Measurements from ENCODE around the gene ICAM4.
"Not testable (repeated sequence)": the region's sequence is repeated elsewhere in the genome, so short reads cannot be mapped to it uniquely, and the experiment has no call there.

Gene ICAM4, protein sequence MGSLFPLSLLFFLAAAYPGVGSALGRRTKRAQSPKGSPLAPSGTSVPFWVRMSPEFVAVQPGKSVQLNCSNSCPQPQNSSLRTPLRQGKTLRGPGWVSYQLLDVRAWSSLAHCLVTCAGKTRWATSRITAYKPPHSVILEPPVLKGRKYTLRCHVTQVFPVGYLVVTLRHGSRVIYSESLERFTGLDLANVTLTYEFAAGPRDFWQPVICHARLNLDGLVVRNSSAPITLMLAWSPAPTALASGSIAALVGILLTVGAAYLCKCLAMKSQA

DNA sequence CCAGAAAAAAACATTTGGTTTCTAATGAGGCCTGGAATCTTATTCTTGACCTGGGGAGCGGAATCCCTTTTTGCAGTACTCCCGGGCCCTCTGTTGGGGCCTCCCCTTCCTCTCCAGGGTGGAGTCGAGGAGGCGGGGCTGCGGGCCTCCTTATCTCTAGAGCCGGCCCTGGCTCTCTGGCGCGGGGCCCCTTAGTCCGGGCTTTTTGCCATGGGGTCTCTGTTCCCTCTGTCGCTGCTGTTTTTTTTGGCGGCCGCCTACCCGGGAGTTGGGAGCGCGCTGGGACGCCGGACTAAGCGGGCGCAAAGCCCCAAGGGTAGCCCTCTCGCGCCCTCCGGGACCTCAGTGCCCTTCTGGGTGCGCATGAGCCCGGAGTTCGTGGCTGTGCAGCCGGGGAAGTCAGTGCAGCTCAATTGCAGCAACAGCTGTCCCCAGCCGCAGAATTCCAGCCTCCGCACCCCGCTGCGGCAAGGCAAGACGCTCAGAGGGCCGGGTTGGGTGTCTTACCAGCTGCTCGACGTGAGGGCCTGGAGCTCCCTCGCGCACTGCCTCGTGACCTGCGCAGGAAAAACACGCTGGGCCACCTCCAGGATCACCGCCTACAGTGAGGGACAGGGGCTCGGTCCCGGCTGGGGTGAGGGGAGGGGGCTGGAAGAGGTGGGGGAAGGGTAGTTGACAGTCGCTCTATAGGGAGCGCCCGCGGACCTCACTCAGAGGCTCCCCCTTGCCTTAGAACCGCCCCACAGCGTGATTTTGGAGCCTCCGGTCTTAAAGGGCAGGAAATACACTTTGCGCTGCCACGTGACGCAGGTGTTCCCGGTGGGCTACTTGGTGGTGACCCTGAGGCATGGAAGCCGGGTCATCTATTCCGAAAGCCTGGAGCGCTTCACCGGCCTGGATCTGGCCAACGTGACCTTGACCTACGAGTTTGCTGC is at the start of gene ICAM4:
Gene ICAM4 (plus strand): TSS at position 153 of the 935 bp plus-strand sequence. CDS start 58 bp downstream, at position 211.
- DNase-seq, result peak; percentile 82

- DNase-seq, result no peak
Measured at GRCh38 chr19:10237702-10238101, 49.1 kb upstream of the ICAM4 start.

DNA sequence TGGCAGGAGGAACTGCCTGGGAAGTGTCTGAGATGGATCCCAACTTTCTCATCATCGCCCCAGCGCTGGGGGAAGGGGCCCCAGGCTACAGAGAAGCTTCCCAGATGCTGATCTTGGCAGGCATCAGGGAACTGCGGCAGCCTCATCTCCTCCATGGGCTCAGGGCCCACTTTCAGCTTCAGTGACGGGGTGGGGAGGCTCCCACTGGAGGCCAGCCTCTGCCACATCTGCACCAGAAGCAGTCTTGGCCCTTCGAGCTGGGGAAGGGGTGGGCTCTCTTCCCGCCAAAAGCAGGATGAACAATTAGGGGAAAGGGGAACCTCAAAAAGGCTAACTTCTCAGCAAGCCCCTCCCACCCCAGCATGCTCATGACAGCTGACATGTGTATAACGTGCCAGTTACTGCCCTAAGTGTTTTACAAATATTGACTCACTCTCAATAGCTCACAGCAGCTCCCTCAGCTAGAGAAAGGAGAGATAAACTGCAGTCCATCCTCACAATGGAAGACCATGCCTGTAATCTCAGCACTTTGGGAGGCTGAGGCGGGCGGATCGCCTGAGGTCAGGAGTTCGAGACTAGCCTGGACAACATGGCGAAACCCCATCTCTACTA is 48.5 kb upstream of the ICAM4 start:
- peak; percentile 58 for DNase-seq

GRCh38 chr19:10241826-10242449 is 44.8 kb upstream of the ICAM4 start:
- not testable (repeated sequence) for DNase-seq

DNA sequence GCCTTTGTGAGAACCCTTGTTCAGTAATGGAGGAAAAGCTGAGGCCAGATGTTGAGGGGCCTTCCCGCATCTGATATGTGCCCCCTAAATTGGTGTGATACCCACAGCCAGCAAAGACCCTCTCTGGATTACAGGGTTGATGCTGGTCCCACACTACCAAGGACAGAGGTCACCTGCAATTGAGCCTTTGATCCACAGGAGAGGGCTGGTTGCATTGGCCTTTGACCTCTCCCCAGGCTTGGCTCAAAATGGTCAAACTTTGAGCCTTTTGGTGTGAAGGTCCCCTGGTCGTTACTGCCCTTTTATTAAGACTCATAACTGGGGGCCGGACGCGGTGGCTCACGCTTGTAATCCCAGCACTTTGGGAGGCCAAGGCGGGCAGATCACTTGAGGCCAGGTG is 43.1 kb upstream of the ICAM4 start:
- DNase-seq, result no peak

DNA sequence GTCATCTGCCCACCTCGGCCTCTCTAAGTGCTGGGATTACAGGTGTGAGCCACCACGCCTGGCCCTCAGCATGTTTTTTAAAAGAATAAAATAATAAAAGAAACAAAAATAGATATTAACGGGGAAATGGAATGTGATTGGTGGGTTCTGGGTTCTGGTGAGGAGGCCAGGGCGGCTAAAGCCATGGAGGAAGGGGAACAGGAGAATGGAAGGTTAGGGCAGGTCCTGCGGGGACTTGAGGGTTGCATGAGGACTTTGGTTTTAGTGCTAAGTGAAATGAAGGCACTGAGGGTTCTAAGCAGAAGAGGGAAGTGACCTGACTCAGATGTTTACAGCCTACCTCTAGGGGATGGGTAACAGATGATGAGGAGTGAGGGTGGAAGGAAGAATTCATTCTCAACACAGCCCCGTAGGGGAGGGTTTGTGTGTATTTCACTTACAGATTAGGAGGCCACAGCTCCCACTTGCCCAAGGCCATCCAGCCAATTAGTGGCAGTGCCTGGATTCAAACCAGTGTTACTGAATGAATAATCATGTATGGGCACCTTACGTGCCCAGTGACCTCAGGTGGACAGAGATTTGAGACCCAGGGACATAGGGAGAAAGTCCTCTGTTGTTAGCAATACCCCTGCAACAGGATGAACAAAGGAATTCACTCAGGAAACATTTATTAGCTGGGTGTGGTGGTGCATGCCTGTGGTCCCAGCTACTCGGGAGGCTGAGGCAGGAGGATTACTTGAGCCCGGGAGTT is 41.4 kb upstream of the ICAM4 start:
- DNase-seq, result no peak

GRCh38 chr19:10246511-10246910 is 40.2 kb upstream of the ICAM4 start:
- DNase-seq, result no peak

DNA sequence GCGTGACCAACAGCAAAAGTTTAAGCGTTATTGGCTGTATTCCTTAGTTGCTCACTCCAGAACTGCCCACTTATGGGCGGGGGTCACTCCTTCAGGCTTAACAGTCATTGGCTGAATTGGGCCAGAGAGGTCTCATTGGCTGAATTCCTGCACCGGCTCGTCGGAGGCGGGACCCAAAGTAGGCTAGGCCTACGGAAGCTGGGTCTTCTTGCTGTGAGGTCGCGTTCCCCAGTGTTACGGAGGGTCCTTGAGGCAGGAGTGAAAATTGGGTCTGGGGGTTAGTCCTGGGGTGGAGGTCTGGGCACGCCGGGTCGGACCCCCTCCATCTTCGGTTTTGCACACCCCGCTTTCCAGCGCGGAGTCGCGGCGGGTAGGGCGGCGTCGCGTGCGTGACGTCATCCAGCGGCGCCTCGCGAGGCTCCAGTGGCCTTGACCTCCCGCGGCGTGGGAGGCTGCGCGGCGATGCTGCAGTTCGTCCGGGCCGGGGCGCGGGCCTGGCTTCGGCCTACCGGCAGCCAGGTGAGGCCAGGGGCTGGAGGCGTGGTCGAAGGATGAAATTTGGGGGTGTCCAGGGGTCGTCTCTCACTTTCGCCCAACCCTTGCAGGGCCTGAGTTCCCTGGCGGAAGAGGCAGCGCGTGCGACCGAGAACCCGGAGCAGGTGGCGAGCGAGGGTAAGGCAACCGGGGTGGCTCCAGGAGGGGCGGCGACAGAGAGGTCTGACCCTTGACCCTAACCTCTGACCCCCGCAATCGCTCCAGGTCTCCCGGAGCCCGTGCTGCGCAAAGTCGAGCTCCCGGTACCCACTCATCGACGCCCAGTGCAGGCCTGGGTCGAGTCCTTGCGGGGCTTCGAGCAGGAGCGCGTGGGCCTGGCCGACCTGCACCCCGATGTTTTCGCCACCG is 34.7 kb upstream of the ICAM4 start, which contains the start of gene MRPL4:
Gene MRPL4 (plus strand): TSS at position 423 of the 903 bp plus-strand sequence. CDS start 40 bp downstream, at position 463.
- peak; percentile 98 for DNase-seq

DNA sequence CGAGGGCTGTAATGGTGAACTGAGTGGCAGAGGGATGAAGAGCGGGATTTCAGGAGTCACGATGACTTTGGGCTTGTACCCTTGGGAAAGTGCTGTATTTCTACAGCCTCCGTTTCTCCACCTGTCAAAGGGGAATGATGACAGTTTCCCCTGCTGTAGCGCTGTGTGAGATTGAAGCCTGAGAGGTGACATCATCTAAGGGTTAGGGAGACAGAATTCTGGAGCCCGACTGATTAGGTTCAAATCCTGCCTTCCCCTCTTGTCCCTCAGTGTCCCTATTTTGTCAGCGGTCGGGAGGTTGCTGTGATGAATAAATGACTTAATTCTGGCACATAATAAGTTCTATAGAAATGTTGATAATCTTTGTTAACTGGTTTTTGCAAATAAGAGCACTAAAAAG is 34.0 kb upstream of the ICAM4 start:
- no peak for DNase-seq

- DNase-seq, result no peak
Measured at GRCh38 chr19:10254244-10254643, 32.5 kb upstream of the ICAM4 start.

- DNase-seq, result no peak
Measured at GRCh38 chr19:10255358-10255757, 31.4 kb upstream of the ICAM4 start.

DNA sequence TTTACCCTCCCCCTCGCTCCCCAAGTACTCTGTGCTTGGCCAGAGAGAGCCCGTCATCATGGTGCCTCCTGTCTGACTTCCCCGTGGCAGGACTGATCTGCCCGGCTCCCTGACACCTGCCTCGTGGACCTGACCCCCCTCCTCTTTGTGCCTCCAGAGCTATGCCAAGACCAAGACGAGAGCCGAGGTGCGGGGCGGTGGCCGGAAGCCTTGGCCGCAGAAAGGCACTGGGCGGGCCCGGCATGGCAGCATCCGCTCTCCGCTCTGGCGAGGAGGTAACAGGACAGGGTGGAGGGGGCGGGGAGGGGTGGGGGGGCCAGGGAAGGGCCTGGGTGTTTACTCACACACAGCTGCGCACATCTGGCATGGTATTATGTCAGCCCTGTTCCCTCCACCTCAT is 30.2 kb upstream of the ICAM4 start:
- DNase-seq, result no peak

DNA sequence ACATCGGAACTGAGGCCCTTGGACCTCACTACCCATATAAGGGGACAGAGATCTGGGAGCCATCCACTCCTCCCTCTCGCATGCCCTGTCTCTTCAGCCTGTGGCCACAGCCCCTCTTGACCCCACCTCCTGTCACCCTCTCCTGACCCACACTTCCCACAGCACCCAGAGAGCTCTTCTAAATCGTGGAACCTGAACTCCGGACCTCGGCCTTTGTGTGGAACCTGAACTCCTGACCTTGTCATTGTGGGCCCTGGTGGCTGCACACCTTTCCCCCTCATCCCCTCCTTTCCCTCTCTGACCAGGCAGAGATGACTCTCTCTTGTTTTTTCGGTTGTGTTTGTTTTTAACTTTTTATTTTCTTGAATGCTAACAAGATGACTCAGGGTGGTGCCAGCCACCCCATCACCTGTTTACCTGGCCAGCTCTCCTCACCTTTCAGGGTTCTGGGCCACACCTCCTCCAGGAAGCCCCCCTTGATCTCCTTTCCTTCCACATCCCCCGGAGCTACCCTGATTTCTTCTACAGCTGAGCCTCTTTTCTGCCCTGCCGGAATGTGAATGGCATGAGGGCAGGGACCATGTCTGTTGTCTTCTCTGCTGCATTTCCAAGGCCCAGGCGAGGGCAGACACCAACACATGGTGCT is 29.7 kb upstream of the ICAM4 start:
- DNase-seq, result no peak

DNA sequence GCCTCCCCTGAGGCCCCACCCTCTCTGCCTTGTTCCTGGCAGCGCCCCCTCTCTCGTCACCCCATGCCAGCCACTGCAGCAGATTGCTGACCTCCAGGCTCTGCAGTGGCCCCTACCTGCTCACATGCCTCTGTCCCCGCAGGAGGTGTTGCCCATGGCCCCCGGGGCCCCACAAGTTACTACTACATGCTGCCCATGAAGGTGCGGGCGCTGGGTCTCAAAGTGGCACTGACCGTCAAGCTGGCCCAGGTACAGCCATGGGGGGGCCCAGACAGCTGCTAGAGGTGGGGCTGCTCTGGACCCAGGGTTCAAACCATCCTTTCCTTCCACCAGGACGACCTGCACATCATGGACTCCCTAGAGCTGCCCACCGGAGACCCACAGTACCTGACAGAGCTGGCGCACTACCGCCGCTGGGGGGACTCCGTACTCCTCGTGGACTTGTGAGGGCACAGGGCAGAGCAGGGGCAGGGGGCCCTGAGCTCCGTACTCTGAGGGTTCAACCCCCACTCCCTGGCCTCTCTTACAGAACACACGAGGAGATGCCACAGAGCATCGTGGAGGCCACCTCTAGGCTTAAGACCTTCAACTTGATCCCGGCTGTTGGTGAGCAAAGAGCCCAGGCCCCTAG is 28.6 kb upstream of the ICAM4 start:
- no peak for DNase-seq

GRCh38 chr19:10259162-10259905 is 27.4 kb upstream of the ICAM4 start:
- peak; percentile 96 for DNase-seq

DNA sequence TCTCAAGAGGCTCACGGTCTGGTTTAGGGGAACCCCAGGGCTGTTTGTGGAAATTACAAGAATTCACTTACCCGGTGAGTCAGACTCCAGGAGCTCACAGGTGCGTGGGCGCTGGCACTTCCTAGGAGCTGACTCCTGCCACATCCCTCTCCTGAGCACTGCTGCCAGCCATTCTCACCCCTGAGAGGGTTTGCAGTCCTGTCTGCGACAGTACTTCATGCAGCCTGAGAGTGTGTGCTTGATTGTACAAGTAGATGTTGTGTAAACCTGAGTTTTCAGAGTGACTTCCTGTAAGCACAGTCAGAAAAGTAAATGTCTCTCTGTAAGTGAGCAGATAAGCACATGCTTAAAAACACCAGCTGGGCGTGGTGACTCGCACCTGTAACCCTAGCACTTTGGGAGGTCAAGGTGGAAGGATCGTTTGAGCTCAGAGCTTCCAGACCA is 26.6 kb upstream of the ICAM4 start:
- DNase-seq, result no peak

GRCh38 chr19:10262771-10263170 is 24.0 kb upstream of the ICAM4 start:
- no peak for DNase-seq

DNA sequence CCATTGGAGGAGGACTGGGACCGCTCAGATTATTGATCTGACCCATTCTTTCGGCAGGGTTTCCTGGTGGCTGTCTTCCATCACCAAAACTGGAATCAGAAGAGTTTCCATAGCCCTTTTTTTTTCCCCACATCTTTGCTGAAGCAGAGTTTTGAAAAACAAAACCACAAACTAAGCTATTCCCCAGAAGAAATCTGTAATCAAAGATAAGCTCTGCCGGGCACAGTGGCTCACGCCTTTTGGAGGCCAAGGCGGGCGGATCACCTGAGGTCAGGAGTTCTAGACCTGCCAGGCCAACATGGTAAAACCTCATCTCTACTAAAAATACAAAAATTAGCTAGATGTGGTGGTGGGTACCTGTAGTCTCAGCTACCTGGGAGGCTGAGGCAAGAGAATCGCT is 20.0 kb upstream of the ICAM4 start:
- no peak for DNase-seq

- DNase-seq, result peak; percentile 28
Measured at GRCh38 chr19:10268071-10268470, 18.7 kb upstream of the ICAM4 start.

Data from suppressor macrophage treated with lipopolysaccharide for 4 hours (primary cell).